NCI-H2196 (cell line): ENCODE data around the gene PMFBP1.
A peak's percentile ranks its signal among the peaks of the same experiment; 100 is the strongest.

Source experiments
- DNase-seq: peaks from one replicate; lab custom pipeline; 2025; ENCODE audit not compliant: unreplicated experiment; lab: John Stamatoyannopoulos, UW

Gene PMFBP1

DNA sequence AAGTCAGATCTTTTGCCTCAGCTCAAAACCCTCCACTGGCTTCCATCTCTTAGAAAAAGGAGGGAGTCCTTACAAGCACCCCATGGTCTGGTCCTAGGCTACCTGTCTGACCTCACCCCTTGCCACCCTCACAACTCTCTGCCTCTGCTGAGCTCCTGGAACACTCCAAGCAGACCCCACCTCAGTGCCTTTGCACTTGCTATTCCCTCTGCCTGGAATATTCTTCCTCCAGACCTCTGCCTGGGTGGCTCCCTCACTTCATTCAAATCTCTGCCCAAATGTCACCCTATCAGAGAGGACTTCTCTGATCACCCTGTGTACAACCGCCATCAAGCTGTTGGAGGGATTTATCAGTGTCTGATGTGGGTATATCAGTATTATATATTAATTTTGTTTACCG is 37.4 kb downstream of the PMFBP1 start:
- no peak for DNase-seq

DNA sequence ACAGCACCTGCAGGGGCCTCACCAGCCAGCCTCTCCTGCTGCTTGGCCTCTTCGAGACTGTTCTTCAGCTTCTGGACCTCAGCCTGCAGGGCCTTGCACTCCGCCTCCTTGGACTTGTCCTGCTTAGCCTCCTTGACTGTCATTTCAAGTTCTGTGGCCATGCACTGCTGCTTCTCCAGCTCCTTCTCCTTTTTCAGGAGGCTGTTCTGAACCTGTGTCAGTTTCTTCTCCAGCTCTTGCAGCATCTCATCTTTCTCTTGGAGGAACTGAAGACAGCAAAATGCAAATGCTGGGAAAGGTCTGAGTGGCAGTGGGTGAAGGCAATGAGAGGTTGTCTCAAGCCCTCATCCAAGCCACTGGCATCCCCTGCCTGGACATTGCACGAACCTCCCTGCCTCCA is 39.2 kb downstream of the PMFBP1 start:
- no peak for DNase-seq

DNA sequence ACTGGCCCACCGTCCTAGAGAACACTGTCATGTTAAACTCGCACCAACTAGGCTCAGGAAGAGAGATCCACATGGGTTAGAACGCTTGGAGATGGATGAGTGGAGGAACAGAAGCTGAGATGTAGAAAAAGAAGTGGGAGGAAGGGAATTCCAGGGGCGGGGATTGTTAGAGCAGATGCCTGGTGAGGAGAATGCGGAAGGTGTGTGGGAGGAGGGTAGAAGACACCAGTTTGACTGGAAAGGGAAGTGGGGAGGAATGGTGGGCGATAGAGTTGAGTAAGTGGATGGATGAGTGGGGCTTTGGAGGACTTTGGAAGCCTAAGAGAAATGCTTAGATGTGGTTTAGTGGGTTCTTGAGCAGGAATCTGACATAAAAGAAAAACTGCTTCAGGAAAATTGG is 40.9 kb downstream of the PMFBP1 start:
- DNase-seq = no peak

DNA sequence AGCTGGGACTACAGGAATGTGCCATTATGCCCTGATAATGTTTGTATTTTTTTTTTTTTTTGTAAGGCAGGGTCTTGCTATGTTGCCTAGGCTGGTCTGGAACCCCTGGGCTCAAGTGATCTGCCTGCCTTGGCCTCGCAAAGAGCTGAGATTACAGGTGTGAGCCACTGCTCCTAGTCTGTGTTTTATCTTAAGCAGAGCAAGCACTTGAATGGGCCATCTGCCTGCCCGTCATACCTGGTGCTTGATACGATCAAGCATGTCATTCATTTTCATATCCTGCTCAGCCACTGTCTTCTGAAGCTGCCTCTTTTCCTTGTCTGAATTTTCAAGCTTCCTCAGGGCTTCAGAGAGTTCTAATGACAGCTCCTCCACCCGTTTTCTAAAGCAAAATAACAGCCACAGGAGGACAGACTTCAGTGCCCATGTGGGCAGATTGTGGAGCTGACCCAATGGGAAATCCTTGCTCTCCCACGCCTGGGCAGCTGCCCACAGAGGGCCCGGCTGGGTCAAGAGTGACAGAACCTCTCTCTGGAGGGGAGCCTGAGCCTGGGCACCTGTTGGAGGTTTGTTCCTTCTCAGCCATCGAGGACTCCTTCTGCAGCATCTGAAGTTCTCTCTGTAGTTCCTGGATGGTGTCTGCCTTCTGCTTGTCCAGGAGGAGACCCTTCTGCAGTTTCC is 41.8 kb downstream of the PMFBP1 start:
- DNase-seq = no peak

DNA sequence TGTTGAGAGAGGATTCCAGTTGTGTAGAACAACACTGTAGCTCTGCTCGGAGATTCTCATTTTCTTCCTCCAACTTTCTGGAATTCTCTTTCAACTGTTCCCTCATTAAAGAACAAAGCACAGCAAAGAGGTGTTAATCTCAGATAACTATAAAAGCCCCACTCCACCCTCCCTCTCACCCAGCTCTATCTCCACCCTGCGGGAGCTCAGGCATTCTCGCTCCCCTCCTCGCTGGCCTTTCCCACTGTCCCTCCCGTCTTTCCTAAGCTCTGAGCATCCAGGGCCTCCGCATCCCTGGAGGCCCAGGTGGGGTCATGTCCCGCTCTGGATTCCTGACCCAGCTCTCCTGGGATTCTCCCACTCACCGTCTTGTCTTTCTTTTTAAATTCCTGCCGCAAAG is 43.3 kb downstream of the PMFBP1 start:
- no peak for DNase-seq

DNA sequence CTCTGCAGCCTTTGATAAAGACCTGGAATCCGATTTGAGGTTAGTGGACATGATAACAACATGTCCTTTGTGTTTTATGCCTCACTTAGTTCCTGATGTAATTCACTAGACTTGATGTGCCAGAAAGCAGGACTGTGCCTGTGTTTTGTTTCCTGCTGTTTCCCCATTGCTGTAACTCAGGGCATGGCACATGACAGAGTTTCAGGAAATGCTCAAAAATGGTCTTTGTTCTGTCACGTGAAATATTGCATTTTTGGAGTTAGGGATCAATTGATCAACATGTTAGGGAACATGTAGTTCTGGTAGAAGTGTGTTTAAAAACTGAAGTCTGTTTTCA is 45.6 kb downstream of the PMFBP1 start:
- no peak for DNase-seq

DNA sequence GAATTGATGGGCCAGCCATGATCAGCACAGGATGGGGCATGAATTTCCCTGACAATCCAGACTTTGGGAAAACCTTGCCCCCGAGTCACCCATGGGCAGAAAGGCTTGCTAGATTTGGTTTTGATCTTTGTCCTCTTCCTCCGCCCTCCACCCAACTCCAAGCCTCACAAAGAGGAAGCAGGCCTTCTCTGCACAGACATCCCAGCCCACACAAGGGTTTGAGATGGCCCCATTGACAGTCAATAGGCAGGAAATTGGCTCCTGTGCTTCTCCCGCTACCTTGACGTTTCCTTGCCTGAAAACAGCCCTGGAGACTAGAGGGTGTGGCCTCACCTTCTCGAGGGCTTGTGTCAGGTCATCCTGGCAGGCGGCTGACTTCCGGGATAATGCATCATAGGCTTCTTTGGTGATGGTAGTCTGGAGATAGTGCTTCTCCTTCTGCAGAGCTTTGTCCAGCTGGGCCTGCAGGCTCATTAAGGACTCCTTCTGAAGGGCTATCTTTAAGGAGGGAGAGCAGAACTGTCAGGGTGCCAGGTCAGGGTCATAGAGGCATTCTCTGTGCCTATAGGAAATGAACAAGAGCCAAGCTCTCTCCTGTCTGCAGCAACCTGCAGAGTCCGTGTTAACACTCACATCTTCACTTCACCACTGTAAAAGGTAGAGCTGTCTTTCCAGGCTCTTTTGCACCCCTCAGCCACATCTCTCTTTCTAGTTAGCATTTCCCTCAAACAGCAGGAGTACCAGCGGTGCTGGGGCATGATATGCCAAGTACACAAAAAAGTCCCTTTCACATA is 46.1 kb downstream of the PMFBP1 start:
- DNase-seq = no peak

DNA sequence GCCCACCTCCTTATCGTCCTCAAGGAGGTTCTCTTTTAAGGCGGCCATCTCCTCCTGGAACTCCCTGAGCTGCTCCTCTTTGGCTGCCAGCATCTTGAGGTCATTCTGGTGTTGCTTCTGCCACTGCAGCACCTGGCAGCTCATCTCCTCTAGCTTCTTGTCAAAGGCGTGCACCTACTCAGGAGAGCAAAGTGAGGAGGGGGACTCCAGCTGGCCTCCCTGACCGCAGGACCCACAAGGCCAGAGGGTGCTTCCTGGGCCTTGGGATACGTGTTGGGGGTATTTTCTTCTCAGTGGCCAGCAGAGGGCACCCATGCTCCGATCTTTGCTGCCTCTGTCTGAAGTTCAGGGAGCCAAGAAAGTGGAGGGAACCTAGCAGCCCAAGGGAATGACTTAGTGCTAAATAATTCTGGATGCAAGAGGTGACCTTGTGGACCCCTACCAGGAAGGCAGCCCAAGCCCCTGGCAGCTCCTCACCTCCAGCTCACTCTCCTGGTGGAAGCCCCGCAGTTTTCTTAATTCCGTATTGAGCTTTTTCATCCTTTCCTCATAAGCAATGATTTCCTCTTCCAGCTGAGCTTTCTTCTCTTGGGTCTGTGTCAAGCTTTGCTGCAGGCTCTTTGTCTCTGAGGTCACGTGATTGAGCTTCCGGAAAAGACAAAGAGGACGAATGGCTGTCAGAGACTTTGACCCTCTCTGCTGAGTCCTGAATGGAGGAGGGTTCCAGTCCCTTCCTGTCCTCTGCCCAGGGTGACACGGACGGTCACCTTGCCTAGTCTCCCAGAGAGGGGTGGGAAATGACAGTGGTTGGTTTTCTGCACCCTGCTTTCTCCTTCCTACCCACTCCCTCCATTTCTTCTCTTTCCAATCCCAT is 47.0 kb downstream of the PMFBP1 start:
- DNase-seq = peak; percentile 29

DNA sequence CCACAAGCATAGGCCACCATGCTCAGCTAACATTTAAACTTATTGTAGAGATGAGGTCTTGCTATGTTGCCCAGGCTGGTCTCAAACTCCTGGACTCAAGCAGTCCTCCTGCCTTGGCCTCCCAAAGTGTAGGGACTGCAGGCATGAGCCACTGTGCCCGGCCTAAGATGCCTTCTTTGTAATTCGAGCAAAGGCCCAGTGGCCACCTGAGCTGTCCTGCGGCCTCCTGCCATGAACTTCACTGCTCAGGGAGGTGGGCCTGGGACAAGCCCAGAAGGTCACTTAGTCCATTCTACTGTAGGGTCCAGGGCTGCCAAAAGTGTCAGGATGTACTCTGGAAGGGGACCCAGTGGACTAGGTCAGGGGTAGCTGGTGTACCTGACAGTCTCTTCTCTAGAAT is 47.8 kb downstream of the PMFBP1 start:
- no peak for DNase-seq

DNA sequence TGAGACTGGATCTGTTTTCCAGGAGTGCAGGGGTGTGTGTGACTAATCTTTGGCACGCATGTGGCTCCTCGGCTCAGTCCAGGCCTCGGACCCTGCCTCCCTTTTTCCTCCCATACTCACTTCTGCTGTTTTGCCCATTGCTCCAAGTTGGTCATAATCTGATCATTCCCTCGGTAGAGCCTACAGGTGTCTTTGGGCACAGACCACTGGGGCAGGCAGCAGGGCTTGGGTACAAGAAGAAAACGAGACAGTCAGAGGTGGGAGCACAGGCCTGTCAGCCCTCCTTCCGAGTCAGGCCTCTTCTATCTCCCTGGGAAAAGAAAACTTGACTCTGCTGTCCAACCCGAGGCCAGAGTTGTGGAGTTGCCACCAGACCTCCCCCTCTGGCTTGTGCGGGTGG is 48.5 kb downstream of the PMFBP1 start:
- DNase-seq = no peak

DNA sequence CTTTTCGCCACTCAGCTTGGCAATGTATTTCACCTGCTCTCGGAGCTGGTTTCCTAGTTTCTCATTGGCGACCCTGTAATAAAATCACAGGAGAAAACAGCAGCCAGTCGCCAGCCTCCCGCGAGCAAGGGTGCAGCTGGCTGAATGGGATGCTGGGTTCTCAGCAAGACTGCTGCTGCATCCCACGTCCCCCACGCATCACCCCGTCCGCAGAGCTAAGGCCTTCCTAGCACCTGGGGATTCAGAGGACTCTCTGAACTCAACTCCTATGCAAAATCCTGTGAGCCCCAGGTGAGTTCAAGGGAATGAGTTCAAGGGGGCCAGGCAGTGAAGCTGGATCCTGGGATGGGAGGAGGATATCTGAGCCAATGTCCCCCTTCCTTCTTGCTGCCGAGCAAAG is 49.0 kb downstream of the PMFBP1 start:
- DNase-seq = no peak

DNA sequence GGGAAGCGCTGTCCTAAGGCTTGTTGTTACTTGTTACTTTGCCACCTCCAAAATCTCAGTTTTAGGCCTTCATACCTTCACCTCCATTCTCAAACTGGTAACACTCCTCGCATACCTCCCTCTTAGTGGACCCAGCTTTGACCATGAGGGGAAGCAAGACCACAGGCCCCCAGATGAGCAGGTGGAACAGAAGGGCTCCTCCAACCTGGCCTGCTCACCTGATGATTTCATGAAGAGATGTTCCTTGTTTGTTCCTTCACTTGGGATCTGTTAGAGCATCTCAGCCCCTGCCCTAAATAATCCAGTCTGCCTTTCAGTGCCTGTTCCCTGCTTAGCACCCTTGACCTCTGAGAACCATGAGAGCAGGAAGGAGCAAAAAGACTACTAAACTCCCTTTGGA is 49.6 kb downstream of the PMFBP1 start:
- DNase-seq = no peak

DNA sequence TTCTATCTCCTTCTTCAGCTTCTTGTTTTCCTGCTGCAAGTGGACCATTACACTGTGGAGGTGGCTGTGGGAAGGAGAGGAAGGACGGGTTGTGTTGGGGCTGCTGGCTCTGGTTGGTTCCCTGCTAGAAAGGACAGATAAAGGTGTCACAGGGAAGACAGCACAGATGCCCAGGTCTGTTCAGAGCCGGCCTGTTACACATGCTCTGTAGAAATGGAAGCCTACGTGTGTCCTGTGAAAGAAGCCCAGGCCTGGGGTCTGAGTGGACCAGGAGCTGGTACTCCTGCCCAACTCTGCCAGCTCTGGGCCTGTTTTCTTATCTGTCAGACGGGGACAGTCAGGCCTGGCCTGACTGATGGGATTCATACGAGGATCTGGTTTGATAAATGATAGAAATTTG is 51.9 kb downstream of the PMFBP1 start:
- DNase-seq = no peak

DNA sequence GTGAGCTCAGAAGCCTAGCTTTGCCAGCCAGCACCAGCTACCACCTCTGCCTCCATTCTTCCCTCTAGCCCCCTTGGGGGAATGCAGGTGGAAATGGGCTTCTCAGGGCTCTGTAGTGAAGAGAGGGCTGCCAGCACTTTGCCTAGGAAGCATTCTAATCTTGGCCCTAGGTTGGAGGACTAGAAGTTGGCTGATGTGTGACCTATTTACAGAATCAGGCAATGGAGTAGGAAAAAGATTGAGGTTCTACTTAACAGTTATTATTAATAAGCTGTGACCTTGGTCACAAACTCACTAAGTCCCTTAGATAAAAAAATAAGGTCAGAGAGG is 58.4 kb downstream of the PMFBP1 start:
- no peak for DNase-seq

DNA sequence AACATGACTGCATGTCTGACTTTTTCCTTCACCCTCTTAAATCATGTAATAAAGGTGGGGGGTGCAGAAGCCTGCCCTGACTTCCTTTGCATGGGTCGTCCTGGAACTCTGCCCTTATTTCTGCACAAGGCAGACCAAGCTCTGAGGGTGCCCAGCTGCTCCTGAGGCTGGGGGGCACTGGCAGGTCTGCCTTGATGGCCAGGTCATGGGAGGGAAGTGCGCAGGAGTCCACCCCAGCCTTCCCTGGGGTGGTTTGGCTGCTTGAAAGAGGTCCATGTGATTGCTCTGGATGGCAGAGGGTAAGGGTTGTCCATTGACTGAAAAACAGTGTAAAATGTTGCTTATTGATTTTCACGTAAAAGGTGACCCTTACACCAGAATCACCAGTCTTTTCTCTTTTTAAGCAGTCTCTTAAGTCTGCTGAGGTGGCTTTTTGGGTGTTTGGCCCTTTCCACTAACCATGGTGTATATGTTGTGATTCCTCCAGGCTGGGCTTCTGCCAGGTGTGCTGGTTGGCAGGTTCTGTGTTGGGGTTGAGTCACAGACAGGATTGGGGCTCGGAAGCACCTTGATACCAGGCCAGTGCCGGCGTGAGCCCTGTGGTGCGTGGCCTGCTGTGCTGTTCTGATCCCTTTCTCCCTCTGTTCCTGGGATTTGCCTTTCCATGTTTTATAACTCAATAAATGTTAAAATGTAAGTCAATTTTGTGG is 58.9 kb downstream of the PMFBP1 start:
- no peak for DNase-seq

DNA sequence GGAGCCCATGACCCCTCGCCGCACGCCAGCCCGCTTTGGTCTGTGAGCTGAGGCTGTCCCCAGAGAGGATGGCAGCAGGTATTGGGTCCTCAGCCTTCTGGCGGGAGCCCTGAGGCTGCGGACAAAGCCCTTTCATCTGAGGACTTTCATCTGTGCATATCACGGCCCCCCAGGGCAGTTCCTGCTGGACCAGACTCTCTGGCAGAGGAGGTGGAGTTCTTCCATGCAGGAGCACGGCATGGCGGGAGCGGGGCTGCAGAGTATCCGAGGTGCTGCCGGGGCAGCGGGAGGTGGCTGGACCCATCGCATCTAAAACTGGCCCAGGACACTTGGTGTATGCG is 59.5 kb downstream of the PMFBP1 start:
- no peak for DNase-seq

DNA sequence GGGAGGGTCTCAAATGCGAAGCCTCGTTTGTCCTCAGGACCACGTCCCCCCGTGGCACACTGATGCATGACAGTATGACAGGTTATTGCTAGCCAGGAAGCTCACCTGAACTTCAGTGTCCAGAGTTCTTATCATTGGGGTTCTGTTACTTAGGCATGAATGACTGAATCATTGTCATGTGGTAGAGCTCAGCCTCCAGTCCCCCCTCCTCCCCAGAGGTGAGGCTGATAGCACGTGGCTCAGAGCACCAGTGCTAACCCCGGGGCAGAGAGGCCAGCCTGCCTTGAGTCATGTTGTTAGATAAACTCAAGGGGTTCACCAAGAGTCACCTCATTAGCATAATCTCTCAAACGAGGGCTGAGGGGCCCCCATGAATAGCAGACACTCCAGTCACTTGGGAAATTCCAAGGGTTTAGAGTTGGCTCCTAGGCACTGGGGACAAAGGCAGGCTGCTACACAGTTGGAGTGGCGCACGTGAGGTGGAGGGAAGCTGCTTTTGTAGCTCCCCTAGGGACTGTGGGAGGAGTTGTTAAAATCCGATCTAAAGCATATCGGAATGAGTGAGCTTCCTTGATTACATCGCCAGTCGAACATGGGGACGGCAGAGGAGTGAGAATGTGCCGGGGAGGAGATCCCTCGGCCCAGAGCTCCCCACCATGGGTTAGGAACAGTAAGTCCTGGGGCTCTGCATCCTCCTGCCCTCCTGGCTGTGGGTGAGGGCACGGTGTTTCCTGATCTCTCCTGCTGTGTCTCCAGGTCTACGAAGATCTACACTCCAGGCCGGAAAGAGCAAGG is 60.1 kb downstream of the PMFBP1 start:
- DNase-seq = no peak

DNA sequence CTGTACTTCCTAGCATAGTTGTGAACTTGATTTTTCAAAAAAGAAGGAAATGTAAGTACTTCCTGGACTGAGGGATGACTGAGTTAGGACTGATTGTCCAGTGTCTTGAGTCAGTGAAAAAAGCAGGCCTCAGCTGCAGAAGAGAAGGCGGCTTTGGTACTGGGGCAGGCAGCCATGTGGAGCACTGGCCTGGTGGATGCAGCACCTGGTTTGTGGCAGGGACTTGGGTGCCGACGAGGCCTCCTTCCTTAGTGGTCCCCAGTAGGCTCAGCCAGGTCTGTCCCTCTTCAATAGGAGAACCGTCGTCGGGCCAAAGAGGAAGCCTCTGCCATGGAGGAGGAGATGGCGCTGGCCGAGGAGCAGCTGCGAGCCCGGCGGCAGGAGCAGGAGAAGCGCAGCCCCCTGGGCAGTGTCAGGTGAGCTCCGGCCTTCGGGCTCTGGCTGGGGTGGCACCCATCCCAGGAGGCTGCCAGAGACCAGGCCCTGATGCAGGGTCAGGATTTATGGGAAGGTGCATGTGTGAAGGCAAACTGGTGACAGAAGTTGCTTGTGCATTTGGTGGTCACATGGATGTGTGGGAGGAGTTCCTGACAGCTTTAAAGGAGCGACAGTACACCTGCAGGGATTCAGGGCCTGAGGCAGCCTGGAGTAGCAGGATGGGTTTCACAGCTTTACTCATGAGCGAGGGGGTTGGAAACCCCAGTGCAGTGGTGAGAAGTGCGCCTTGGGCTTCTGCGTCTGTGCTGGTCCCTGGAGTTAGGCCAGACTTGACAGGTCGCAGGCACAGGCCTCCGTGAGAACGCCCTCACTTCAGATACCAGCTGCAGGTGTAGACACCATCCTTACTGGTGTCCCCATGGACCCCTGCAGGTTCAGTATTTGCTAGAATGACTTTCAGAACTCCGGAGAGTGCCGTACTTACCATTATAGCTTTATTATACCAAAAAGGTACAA is 61.0 kb downstream of the PMFBP1 start:
- DNase-seq = no peak

DNA sequence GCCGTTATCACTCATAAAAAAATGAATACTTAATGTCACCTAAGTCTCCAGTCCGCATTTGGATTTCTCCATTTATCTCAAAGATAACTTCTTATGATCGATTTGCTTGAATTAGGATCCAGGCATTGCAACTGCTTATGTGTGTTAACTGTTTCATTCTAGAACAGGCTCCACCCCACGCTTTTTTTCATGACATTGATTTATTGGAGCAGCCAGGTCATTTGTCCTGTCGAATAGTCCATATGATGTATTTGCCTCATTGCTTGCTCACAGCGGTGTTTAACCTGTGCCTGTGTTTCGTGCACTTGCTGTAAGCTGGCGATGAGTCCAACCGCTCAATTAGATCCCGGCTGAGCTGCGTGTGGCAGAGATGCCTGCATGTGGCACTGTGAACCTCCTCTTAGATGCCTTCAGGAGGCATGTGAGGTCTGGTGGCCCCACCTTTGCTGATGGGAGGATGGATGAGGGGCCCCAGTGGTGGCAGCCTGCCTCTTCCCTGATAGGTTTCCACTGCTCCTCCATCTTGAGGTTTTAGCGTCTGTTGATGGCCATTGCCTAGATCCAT is 61.9 kb downstream of the PMFBP1 start:
- DNase-seq = no peak
